GM18526 (cell line): ENCODE data around the gene CALHM4.

Experiments used
- POLR2A ChIP-seq: IDR thresholded peaks from 3 replicates; pipeline ENCODE4 v1.6.1; 2011; ENCODE audit not compliant: insufficient read length; ENCODE audit errors: extremely low read depth

Gene CALHM4

DNA sequence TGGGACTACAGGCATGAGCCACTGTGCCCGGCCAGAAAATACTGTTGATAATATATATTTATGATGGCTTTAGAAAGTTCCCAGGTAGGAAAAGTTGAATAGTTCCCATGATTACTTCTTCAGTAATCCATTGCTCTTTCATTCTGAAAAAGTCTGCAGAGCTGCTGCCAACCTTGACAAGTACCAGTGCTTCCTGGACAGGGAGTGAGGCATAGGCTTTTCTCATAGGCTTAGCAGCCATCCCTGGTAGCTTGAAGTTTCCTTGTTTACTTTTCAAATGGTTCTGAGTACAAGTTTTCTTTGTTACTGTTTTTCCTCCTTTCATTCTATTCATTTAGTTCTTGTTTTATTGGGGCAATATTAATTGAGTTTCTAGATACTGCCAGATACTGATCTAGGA, 25.6 kb downstream of the CALHM4 start:
- TF ChIP-seq POLR2A = no peak

DNA sequence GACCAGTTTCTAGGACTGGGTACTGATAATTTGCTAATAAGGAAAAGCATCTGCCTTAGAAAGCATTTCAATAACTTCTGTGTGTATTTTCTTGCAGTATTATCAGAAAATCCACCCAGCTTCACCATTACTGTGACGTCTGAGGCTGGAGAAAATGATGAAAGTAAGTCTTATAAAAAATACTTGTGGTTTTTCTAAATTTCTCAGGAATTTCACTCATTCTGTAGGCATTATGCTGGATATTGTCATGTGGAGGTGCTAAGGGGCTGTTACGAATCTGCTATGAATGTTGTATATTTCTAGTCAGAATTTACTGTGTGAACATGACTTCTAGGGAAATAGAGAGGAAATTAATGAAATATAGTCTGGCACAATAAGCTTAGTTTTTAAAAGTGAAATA, 26.6 kb downstream of the CALHM4 start:
- no peak for TF ChIP-seq POLR2A

DNA sequence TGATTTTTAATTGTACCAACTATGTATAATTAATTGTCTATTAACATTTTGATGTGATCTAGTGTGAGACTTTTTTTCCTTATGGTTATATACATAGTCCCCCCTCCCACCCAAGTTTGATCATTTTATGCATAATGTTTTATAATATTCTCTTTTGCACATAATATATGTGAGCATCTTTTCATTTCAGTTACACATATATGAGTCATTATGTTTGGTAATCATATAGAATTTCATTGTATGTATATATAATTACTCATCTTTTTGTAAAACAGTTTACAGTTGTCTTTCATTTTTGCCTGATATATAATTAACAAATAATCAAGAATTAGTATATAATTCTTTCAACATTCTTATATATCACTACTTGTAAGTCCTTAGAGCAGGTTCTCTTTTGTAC, 32.7 kb downstream of the CALHM4 start:
- TF ChIP-seq POLR2A = no peak

DNA sequence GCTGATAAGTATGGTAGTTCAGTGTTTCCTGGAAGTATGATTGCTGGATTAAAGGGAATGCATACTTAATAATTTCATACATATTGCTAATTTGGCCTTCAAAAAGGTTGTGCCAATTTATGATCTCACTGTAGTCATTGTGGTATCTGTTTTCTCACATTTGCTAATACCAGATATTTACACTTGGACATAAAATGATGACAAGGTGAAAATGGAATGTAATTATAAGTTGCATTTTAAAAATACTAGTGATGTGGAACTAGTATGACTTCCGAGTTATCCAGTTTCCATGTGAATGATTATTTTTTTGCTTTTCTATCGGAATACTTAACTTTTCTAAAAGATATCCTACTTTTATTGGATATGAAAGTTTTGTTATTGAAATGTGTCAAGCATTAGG, 33.2 kb downstream of the CALHM4 start:
- no peak for TF ChIP-seq POLR2A

DNA sequence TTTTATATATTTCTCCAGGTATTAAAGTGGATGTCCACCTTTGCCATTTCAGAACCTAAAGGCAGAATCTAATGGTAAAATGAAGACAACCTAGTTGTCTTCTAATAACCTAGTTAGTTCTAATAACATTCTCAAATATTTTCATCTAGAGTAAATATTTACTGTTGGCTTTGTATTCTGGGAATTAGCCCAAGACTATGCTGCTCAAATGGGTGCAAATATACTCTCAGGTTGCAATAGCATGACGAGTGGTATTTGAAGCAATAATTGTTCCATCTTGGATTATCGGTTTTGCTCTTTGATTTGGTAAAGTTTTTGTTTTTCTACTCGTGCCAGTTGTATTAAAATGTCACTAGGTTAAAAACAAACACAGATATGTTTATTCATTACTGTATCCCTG, 41.7 kb downstream of the CALHM4 start:
- TF ChIP-seq POLR2A = no peak

DNA sequence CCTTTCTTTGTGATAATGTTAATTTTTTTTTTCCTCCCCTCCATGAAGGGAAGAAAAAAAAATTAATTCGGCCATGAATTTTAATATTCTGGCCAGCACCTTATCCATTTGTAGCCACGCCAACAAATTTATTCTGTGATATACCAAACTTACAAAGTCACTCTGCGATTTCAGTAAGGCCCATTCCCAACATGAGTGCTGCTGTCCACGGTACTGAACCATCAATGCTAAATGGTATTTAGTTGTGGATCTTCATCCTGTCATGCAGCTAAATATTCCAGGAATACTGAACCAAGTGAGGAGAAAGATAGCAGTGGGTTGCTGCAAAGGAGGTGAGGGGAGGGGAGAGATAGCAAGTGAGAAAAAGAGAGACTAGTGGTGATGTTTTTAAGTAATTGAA, 43.3 kb downstream of the CALHM4 start:
- TF ChIP-seq POLR2A = no peak

DNA sequence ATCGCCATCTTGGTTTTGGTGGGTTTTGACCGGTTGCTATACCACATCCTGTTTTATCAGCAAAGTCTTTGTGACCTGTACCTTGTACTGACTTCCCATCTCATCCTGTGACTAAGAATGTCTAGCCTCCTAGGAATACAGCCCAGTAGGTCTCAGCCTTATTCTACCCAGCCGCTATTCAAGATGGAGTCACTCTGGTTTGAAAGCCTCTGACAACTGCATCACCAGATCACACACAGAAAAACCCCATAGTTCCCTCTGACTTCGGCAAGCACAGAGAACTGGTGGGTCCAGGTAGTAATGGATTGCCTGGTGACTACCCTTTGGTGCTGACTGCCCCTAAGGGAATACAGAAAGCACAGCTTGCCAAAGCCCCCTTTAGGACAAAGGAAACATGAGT, 52.4 kb downstream of the CALHM4 start:
- no peak for TF ChIP-seq POLR2A
